ENCODE results near the gene KRT83.

- TF ChIP-seq REST (IDR thresholded peaks at IDR 0.05; ENCODE audit: insufficient read depth in 1 of 2, low read depth in 2 of 2, low read length in 2 of 2) (no peak), SIN3A (IDR thresholded peaks at IDR 0.05; ENCODE audit: borderline replicate concordance, insufficient read depth, low read length) (no peak), POLR2AphosphoS5 (IDR thresholded peaks at IDR 0.05; ENCODE audit: low read depth, low read length) (no peak), TAF1 (IDR thresholded peaks at IDR 0.05; ENCODE audit: borderline replicate concordance, insufficient read depth, low read length) (no peak)
Measured at GRCh38 chr12:52367876-52368275, 46.7 kb upstream of the KRT83 start.

All from PFSK-1 (cell line).